GDM1 (cell line): ENCODE data around the gene PCDH18.
"Not testable (repeated sequence)": the region's sequence is repeated elsewhere in the genome, so short reads cannot be mapped to it uniquely, and the experiment has no call there.

Source experiments
- DNase-seq: peaks from one replicate; lab custom pipeline; 2025; lab: John Stamatoyannopoulos, UW

The PCDH18 gene

GRCh38 chr4:137528673-137529072, 3.6 kb downstream of the PCDH18 start:
- no peak for DNase-seq

DNA sequence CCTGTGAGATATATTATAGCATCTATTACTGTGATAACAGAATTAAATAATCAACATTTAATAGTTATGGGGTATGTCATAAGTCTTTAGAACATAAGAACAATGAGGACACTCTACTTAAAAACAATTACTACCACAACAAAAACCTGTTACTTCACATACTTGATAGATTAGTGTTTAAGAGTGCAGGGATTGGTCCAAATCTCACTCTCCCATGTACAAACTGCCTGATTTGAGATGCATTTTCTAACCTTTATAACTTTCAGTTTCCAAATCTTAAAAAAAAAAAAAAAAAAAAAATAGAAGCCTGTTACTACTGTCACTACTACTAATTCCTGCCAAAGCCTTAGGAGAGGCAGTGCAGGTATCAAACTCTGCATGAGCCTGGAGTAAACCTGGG, 5.6 kb downstream of the PCDH18 start:
- DNase-seq: no peak

DNA sequence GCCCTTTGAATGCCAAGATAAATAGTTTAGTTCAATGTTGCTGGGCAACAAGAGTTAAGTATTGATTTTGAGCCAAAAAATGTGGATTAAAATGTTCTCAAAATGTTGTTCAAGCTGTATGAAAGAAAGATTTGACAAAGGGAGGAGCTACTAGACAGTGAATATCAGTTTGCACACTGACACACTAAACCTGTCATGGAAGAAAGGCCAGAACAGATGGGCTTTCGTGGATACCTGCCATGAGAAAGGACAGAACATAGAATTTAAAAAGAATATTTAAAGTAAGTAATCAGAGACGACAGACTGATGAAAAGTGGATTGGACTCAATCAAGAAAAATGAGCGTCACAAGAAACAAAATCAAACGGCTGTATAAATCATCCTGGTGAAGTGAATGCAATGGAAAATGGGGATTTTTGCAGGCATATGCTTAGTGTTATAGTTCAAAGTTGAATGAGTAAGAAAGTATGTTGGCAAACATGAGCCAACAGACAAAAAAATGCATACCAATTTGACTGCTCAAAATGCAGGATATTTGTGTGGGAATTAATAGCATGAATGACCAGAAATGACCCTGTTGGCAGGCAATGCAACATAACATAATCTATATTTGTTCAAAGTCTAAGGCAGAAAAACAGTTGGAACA, 7.4 kb downstream of the PCDH18 start:
- no peak for DNase-seq

- DNase-seq: no peak
Measured at GRCh38 chr4:137523329-137523728, 9.0 kb downstream of the PCDH18 start.

DNA sequence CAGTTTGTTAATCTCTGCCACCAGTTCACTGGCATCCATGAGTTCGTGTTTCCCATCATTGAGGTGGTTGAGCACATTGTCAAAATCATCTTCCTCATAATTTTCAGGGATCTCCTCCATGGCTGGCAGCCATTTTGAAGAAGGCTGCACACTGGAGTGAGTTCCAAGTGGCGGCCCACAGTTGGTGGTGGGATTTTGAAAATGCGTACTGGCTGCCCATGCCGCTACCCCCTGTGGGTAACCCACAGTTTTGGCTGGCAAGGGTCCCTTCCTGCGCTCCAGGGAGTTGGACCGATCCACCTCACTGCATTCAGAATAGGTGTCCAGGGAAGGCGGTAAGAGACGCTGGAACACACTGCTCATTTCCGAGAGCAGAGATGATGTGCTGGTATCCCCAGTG, 11.2 kb downstream of the PCDH18 start:
- DNase-seq: no peak

DNA sequence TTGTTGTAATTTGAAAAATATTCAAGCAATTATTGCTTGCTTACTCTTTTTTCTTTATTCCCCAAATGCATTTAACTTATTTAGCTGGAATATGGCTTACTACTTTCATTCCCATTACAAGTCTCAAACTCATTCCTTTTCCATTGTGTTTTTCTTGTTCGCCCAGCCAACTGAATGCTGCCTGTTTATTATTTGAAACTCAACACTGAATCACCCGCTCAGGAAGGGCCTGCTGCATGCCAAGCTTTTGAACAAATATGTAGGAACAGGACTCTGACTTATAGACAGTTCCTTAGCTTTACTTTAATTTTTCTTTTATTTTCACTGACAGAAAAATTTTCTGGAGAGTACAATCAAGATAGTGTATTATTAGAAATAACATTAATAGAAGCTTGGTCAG, 12.9 kb downstream of the PCDH18 start:
- DNase-seq: no peak

- not testable (repeated sequence) for DNase-seq
Measured at GRCh38 chr4:137517323-137517722, 15.0 kb downstream of the PCDH18 start.

DNA sequence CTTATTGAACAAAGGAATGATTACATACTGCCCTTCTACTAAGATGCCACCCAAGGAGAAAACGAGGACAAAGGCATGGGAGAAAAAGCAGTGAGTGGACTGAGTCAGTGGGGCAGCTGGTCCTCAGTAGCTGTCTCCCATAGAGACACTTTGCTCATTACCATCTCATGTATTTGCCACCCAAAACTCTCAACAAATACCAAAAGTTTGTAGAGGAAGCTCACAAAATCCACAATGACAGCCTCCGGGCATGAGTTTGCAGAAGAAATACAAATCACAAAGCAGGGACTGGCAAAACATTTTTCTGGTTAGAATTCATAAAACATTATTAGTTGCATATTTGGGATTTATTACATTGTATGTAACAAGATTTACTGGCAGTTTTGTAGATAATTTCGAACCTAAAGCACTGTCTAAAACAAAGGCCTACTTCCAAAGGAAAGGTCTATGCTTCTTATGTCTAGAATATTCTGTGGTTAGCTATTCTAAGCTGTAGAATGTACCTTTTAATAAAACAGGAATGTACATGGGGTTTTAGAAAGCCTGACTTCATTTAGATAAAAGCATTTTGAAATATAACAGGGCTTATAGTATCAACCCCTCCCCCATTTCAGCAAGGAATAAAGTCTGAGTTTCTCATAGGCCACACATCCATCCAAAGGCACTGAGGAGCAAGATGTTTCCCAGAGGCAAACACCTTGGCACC, 17.7 kb downstream of the PCDH18 start:
- DNase-seq: no peak

- DNase-seq: no peak
Measured at GRCh38 chr4:137510557-137511265, 21.6 kb downstream of the PCDH18 start.

- no peak for DNase-seq
Measured at GRCh38 chr4:137509855-137510282, 22.4 kb downstream of the PCDH18 start.

- no peak for DNase-seq
Measured at GRCh38 chr4:137502339-137503129, 29.8 kb downstream of the PCDH18 start.

- DNase-seq: not testable (repeated sequence)
Measured at GRCh38 chr4:137496267-137496666, 36.0 kb downstream of the PCDH18 start.

DNA sequence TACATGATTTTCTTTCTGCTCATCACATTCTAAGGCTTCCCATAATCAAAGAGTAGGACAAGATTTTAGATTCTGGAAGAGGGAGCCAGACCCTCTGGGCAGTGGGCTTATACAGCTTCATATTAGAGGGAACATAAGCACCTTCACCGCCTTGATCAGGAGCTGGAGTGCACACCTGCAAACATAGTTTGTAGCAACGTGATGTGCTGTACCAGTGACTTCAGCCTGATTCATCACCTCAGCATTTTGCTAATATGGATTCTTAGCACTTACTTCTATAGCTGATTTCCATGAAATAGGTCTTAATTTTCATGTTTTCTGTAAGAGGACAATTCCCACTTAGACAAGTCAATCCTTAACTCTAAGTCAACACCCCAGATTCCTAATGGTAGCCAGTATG, 36.7 kb downstream of the PCDH18 start:
- no peak for DNase-seq

- not testable (repeated sequence) for DNase-seq
Measured at GRCh38 chr4:137483313-137483959, 48.9 kb downstream of the PCDH18 start.

DNA sequence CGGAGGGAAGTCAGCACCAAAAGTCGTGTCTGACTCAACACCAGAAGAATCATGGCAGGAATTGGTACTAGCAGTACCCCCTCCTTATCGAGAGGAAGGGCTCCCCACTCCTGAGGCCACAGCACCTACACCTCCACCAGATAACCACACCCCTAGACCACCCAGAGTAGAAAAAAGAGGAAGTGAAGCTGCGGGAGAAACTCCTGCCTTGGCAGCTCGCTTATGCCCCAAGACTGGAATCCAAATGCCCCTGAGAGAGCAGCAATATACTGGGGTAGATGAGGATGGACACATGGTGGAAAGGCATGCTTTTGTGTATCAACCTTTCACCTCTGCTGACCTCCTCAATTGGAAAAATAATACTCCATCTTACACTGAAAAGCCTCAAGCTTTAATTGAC, 52.6 kb downstream of the PCDH18 start:
- not testable (repeated sequence) for DNase-seq

- no peak for DNase-seq
Measured at GRCh38 chr4:137476345-137476744, 55.9 kb downstream of the PCDH18 start.

- no peak for DNase-seq
Measured at GRCh38 chr4:137474711-137475301, 57.5 kb downstream of the PCDH18 start.

DNA sequence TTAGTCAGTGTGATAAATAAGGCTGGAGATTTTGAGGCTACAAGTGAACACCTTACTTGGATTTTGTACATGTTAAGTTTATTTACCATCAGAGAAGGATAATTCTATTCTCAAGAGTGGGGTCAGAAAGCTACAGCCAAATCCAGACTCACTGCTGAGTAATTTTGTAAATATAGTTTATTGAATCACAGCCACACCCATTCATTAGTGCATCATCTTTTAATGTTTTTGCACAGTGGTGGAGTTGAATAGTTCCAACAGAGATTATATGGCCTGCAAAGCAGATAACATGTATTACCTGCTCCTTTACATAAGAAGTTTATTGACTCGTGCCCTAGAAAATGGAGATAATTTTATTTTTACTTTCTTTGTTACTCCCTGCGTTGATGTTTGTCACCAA, 60.4 kb downstream of the PCDH18 start:
- no peak for DNase-seq

GRCh38 chr4:137471461-137471860, 60.8 kb downstream of the PCDH18 start:
- no peak for DNase-seq

DNA sequence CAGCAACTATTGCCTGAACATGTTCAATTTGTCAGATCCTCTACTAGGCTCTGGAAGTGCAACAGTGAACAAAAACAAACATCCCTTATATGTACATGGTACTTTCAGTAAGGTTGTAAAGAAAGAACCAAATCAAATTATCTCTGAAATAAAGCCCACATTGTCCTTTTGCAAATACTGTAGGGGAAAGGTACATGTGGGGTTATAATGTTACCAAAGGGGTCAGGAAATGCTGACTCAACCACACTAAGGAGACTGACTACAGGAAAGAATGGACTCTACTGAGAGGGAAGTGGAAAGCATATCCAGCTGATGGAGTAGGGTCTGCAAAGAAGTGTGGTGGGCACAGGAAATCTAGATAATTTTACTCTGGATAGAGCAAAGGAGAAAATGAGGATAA, 61.5 kb downstream of the PCDH18 start:
- no peak for DNase-seq
